SK-N-SH (cell line): Measurements from ENCODE around the gene APOC3. TPM values are rescaled to one million over a fixed set of nuclear protein-coding genes. Genes with fewer than 3 reads are reported as not detected.

Experiments used
- CTCF ChIA-PET: fragments of 300-600, 350-600 bp; formaldehyde crosslinking; extraction: SDS; loops from one replicate; lab custom pipeline; 2021; lab: Yijun Ruan, JAX
- POLR2A ChIA-PET: fragments of 350-600 bp; sonication (Branson Sonifier 250); formaldehyde crosslinking; extraction: SDS; loops from one replicate; lab custom pipeline; 2020; ENCODE audit warnings: antibody characterized with exemption, inconsistent platforms; lab: Yijun Ruan, JAX
- DNase-seq: peaks from one replicate; pipeline ENCODE4 v3.0.0; 2012
- H2AFZ ChIP-seq: fragments of 200-600 bp; sonication (generic); 2 replicates; pipeline ENCODE4 v1.8.1; 2016; ENCODE audit warnings: antibody characterized with exemption, mild to moderate bottlenecking, low read depth
- H3F3A ChIP-seq: fragments of 200-600 bp; sonication (generic); replicated peaks from 2 replicates; pipeline ENCODE3; 2016; ENCODE audit warnings: antibody characterized with exemption, mild to moderate bottlenecking; ENCODE audit not compliant: insufficient read depth
- H3K27ac ChIP-seq, 2 experiments: fragments of 200-500 bp in 1 of 2; fragments of 200-600 bp in 1 of 2; sonication (Bioruptor generic) in 1 of 2; sonication (generic), shearing (Covaris generic) in 1 of 2; 2 replicates each; pipeline versions ENCODE4 v1.5.1 to v1.6.1; 2014 to 2016; ENCODE audit warnings: low read depth in 2 of 2, inconsistent platforms in 1 of 2, low read length in 1 of 2, mild to moderate bottlenecking in 1 of 2, mixed read lengths in 1 of 2
- H3K27me3 ChIP-seq: fragments of 200-600 bp; sonication (generic), shearing (Covaris generic); 2 replicates; pipeline ENCODE4 v1.6.1; 2016; ENCODE audit warnings: mixed run types; ENCODE audit not compliant: insufficient read depth
- H3K36me3 ChIP-seq, 2 experiments: fragments of 200-500 bp in 1 of 2; fragments of 200-600 bp in 1 of 2; sonication (Bioruptor generic) in 1 of 2; sonication (generic) in 1 of 2; replicated peaks in 1 of 2; 2 replicates each; pipeline versions ENCODE3 to v1.5.1; 2014 to 2016; ENCODE audit warnings: low read length in 1 of 2, mild to moderate bottlenecking in 1 of 2; ENCODE audit not compliant: insufficient read depth in 2 of 2, control insufficient read depth in 1 of 2
- H3K4me1 ChIP-seq, 2 experiments: fragments of 200-500 bp in 1 of 2; fragments of 200-600 bp in 1 of 2; sonication (Bioruptor generic) in 1 of 2; sonication (generic), shearing (Covaris generic) in 1 of 2; 2 replicates each; pipeline versions ENCODE4 v1.5.1 to v1.6.1; 2014 to 2016; ENCODE audit warnings: low read depth in 1 of 2, low read length in 1 of 2, mixed run types in 1 of 2; ENCODE audit not compliant: insufficient read depth in 2 of 2, control insufficient read depth in 1 of 2
- H3K4me2 ChIP-seq: fragments of 200-600 bp; sonication (generic), shearing (Covaris generic); 2 replicates; pipeline ENCODE4 v1.6.1; 2017; ENCODE audit warnings: mixed run types
- H3K4me3 ChIP-seq, 2 experiments: fragments of 200-500 bp in 1 of 2; fragments of 200-600 bp in 1 of 2; sonication (Bioruptor generic) in 1 of 2; sonication (generic), shearing (Covaris generic) in 1 of 2; 2 replicates each; pipeline versions ENCODE4 v1.5.1 to v1.8.1; 2014 to 2016; ENCODE audit warnings: low read depth in 2 of 2, inconsistent platforms in 1 of 2, low read length in 1 of 2, mild to moderate bottlenecking in 1 of 2, mixed read lengths in 1 of 2, moderate library complexity in 1 of 2
- H3K79me2 ChIP-seq: fragments of 200-600 bp; sonication (generic); 2 replicates; pipeline ENCODE4 v1.8.1; 2017; ENCODE audit warnings: mild to moderate bottlenecking; ENCODE audit not compliant: insufficient read depth
- H3K9ac ChIP-seq: fragments of 200-600 bp; sonication (generic); 2 replicates; pipeline ENCODE4 v1.6.1; 2017; ENCODE audit warnings: mixed run types
- H3K9me2 ChIP-seq: fragments of 200-600 bp; sonication (generic); 2 replicates; pipeline ENCODE4 v1.6.1; 2017; ENCODE audit warnings: mixed run types
- H3K9me3 ChIP-seq: fragments of 200-600 bp; sonication (generic); 2 replicates; pipeline ENCODE4 v1.6.1; 2017; ENCODE audit warnings: mixed run types, mild to moderate bottlenecking, moderate library complexity
- H4K20me1 ChIP-seq: fragments of 200-600 bp; sonication (generic); 2 replicates; pipeline ENCODE4 v1.6.1; 2017; ENCODE audit warnings: mild to moderate bottlenecking, mixed run types; ENCODE audit not compliant: insufficient read depth
- ELF1 ChIP-seq: IDR thresholded peaks from 2 replicates; pipeline ENCODE4 v1.4.0; 2012
- FOSL2 ChIP-seq: IDR thresholded peaks from 2 replicates; pipeline ENCODE4 v1.4.0; 2012; ENCODE audit warnings: low read depth, mild to moderate bottlenecking, moderate library complexity, borderline replicate concordance
- FOXM1 ChIP-seq: IDR thresholded peaks from 2 replicates; pipeline ENCODE4 v1.4.0; 2012; ENCODE audit warnings: low read depth, mild to moderate bottlenecking
- JUND ChIP-seq: IDR thresholded peaks from 2 replicates; pipeline ENCODE4 v1.4.0; 2012
- MAX ChIP-seq: IDR thresholded peaks from 2 replicates; pipeline ENCODE4 v1.4.0; 2012; ENCODE audit warnings: low read depth
- NFIC ChIP-seq: IDR thresholded peaks from 2 replicates; pipeline ENCODE4 v1.4.0; 2012; ENCODE audit warnings: borderline replicate concordance
- PBX3 ChIP-seq: IDR thresholded peaks from 2 replicates; pipeline ENCODE4; 2012
- POLR2AphosphoS5 ChIP-seq: IDR thresholded peaks from 2 replicates; pipeline ENCODE4 v1.6.1; 2012; ENCODE audit warnings: low read depth, low read length
- RAD21 ChIP-seq: IDR thresholded peaks from 2 replicates; pipeline ENCODE4 v1.6.1; 2012; ENCODE audit warnings: mild to moderate bottlenecking, low read length
- REST ChIP-seq: IDR thresholded peaks from 2 replicates; pipeline ENCODE4 v1.6.1; 2012; ENCODE audit warnings: mild to moderate bottlenecking, low read depth, low read length, moderate library complexity
- RFX5 ChIP-seq: IDR thresholded peaks from 2 replicates; pipeline ENCODE4 v1.6.1; 2012; ENCODE audit warnings: mild to moderate bottlenecking, improper control_type of control experiment, low read length
- RXRA ChIP-seq: IDR thresholded peaks from 2 replicates; pipeline ENCODE4 v1.4.0; 2012; ENCODE audit warnings: low read depth, mild to moderate bottlenecking, borderline replicate concordance
- SIN3A ChIP-seq: IDR thresholded peaks from 2 replicates; pipeline ENCODE4 v1.6.1; 2012; ENCODE audit warnings: low read depth, mild to moderate bottlenecking, low read length, moderate library complexity, borderline replicate concordance
- TEAD4 ChIP-seq: IDR thresholded peaks from 2 replicates; pipeline ENCODE4 v1.4.0; 2012; ENCODE audit warnings: mild to moderate bottlenecking, borderline replicate concordance; ENCODE audit not compliant: insufficient read depth
- USF1 ChIP-seq: IDR thresholded peaks from 2 replicates; pipeline ENCODE4 v1.4.0; 2012; ENCODE audit warnings: low read depth, borderline replicate concordance
- WGBS: methylation state at CpG from one replicate; pipeline ENCODE4 v1.1.6; 2017; ENCODE audit warnings: low lambda C conversion rate; 5-methylcytosine and 5-hydroxymethylcytosine counted together
- polyA plus RNA-seq, 3 experiments: library from polyadenylated mRNA; depleted of rRNA; stranded (reverse); fragments of >200 nt; gene quantifications; 2 replicates each; pipeline ENCODE4 v1.2.3, GENCODE V29; 2012

The APOC3 gene
- polyA plus RNA-seq, 1 of the 3 experiments (the other 2 are of a cell fraction), result not detected

- Histone ChIP-seq H3K4me1 (peaks cover 25 to 33% of the 10 kb centered on the region in 2 experiments), H3K27ac (no peak overlapping the region), H4K20me1 (no peaks in the 10 kb centered on the region), H3K9me2 (no peaks in the 10 kb centered on the region), H3K79me2 (no peaks in the 10 kb centered on the region), H3K27me3 (no peaks in the 10 kb centered on the region), H3K4me3 (no peak overlapping the region), H3K4me2 (no peak overlapping the region), H2AFZ (no peak overlapping the region), H3K9me3 (no peaks in the 10 kb centered on the region), H3K36me3 (peaks cover 5 to 26% of the 10 kb centered on the region in 2 experiments), H3F3A (peaks cover 31% of the 10 kb centered on the region), H3K9ac (no peak overlapping the region)
- ChIA-PET POLR2A (no interaction called here), CTCF (interaction anchor here (1.6 to 2.5 kb wide), 2 partner anchors 19 to 372 kb away, joined by 5 to 7 read pairs; no protein-coding TSS in a partner anchor)
- TF ChIP-seq SIN3A, result no peak
- TF ChIP-seq FOSL2, result no peak
- TF ChIP-seq JUND, result no peak
- TF ChIP-seq ELF1, result no peak
- no peak for TF ChIP-seq RXRA
- no peak for TF ChIP-seq RAD21
- no peak for TF ChIP-seq TEAD4
- no peak for TF ChIP-seq POLR2AphosphoS5
- TF ChIP-seq NFIC, result no peak
- no peak for TF ChIP-seq MAX
- TF ChIP-seq REST, result no peak
- TF ChIP-seq PBX3, result no peak
- TF ChIP-seq RFX5, result no peak
- TF ChIP-seq FOXM1, result no peak
- TF ChIP-seq USF1, result no peak
- no peak for DNase-seq
- WGBS, result 96% methylated on average over 5 of the region's 7 CpGs
Observed at GRCh38 chr11:116855413-116855812, 25.7 kb downstream of the APOC3 start.
